Activated T-cell treated with anti-CD3 and anti-CD28 coated beads for 4 hours (primary cell): ENCODE measurements around the gene FYN.

ENCODE experiments used
- DNase-seq: peaks from one replicate; pipeline ENCODE4 v3.0.0-alpha.2; 2020

Gene FYN

DNA sequence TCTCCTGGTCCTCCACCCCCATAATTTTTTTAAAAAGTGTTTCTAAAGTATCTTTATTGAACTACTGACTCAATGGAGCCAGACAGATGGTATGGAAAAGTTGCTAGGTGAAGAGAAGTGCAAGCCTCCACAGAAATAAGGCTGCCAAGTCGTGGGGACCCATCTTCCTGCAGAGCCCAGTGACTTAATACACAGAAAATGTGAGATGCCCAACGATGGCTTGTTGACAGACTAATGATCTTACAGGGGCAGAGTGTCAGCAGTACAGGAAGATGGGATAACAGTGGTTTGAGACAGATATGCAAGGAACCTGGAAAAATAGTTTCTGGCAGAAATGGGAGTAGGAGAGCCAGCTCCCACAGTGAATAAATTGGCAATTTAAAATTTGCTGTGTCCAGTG is 43.3 kb downstream of the FYN start:
- DNase-seq, result no peak

- no peak for DNase-seq
These were observed 43.7 kb downstream of the FYN start for GRCh38 chr6:111829581-111829980.

DNA sequence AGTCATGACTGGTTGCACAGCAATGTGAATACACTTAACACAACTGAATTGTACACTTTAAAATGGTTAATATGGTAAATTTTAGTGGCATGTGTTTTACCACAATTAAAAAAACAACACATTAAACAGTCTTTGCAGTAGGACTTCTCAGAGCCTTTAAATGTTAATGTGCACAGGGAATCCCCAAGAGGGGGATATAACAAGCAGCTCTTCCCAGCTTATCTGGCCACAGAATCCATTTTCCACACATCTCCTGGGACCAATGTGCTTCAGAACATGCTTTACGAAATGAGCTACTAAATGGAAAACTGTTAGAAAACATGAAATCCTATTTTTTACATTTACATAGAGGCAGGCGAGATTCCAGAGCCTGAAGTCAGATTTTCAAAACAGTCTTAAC is 44.4 kb downstream of the FYN start:
- no peak for DNase-seq

GRCh38 chr6:111825439-111826086 is 47.7 kb downstream of the FYN start:
- no peak for DNase-seq

DNA sequence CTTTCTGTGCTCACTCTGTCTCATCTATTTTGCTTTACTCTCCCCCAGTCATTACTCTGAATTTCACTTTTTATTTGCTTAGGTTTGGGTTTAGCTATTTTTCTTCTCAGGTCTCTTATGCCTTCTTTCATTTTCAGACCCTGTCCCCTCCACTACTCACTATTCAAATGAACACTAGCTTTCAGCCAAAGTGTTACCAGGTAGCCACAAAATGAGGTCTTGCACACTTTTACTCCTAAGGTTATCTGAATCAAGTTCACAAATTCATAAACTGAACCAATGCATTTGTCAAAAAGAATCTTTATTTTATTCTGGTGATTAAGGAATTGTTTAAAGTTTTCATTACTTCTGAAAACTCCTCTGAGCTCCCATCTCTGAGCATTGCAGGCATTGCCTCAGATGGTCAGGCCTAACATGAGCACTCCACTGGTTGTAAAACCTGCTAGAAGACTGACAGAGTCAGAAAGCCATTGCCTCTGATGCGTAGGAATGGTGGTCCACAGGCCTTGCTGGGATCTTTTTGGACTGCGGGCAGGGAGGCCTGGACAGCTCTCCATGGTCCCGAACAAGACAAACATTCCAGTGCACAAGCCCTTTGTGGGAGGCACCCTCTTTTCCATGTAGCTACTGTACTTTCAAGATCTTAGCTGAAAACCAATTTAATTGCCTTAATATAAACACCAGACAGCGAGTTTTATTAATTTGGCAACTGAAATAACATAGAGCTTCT is 48.5 kb downstream of the FYN start:
- DNase-seq, result no peak

GRCh38 chr6:111823831-111824607 is 49.2 kb downstream of the FYN start:
- no peak for DNase-seq

GRCh38 chr6:111823012-111823411 is 50.2 kb downstream of the FYN start:
- DNase-seq, result no peak

DNA sequence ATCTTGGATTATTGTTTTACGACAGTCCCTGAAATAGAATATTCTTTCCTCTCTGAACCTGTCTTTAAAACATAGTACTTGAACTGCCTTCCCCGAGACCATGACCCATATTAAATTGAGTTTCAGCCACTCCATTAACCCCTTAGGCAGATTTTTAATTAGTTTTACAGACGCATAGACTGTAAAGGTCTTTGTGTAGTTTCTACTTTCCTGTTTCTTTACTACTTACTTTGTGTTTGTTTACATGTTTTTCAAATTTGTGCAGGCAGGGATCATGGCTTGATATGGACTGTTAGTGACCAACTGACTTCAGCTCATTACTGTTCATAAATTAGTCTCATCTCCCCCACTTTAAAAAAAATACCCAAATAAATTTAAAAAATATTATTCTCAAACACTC is 53.8 kb downstream of the FYN start:
- DNase-seq, result no peak

GRCh38 chr6:111818539-111819226 is 54.6 kb downstream of the FYN start:
- DNase-seq, result no peak

DNA sequence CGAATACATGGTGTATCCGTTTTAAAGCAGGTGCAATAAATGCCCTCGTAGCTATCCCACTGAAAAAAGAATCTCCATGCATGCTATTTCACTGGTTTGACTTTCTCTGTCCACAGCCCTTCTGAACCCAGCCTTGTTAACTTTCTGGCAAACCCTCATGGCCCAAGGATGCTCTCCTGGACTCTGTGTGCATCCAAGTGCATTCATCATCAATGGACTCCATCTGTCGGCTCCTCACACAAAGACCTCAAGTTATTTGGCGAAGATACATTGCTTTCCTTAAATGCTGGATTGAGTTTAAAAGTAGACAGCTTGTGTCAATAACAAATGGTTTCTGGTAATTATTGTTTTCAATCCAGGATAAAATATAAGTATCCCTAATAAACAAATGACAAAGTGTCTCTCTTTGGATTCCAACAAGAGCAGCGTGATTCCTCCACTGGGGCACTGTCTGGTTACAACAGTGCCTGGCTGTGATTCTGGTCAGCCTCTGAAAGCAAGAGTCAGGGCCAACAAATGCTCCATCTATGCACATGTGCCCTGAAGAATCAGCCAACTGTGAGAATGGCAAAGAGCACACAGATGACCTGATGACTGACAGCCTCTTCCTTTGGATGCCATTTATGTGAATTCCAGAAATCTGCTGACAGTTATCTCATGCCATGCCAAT is 55.7 kb downstream of the FYN start:
- no peak for DNase-seq

DNA sequence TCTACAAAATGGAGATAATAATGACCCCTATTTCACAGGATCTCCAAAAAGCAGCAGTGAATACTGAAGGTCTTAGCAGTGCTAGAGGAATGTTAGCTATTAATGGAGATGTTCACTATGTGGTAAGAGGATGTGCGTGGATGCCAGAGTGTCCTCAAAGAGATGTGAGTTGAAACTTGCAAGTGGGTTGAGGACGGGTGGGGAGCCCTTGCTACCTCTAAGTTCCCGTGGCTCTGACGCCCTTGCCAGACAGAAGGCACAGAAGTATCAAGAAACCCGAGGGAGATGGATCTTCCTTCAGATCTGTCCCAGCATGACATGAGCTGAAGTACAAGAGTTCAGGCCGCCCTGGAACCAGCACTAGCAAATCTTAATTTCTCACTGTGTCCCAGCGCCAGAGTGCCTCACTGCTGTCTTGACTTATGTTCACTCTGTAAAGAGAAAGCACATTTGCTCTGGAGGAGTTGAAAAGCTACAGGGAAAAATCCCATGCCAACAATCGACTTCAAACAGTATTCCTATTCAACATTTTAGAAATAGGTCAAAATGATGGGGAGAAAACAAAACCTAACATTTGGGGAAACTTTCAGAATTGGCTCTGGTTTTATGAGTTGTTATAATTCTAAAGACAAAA is 59.5 kb downstream of the FYN start:
- no peak for DNase-seq

- no peak for DNase-seq
These were observed 60.0 kb downstream of the FYN start for GRCh38 chr6:111813237-111813636.

DNA sequence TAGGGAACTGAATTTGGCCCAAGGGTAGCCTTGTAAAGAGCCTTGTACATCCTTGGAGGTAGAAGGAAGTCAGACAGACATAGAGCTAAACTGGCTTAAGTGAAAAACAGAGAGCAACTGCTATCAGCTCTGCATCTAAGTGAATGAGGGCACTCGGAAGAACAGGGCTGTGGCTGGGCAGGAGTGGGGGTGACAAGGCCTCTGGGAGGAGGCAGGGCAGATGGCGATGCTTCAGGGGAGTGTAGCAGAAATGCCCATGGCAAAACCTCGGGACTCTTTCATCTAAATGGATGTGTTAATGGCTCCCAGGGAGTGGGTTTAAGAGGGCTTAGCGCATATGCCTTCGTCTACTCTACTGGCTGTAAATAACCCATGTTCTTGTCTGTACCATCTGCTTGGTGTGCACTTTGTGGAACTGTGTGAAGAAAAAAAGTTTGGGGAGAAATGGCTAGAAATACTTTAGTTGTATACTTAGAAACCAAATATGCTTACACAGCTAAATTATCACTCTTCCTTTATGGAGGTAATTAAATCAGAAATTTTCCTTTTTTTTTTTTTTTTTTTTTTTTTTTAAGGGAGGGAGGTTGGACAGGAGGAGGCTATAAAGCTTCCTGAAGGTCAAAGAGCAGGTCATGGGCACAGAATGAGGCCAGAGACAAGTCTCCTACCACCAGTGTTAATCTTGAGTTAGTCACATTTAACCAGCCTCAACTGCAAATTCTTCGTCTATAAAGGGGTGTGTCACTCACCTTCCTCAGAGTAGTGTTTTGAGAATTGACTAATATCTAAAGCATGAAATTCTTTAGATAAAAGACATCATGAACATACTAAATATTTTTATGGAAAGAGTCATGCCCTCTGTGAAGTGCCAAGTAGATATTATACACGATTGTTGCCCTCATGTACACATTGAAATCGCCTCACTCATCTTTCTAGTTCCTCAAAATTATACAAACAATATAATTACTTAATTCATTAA is 60.9 kb downstream of the FYN start:
- no peak for DNase-seq

- no peak for DNase-seq
These were observed 62.7 kb downstream of the FYN start for GRCh38 chr6:111810294-111811131.

- DNase-seq, result no peak
These were observed 63.5 kb downstream of the FYN start for GRCh38 chr6:111809766-111810165.

DNA sequence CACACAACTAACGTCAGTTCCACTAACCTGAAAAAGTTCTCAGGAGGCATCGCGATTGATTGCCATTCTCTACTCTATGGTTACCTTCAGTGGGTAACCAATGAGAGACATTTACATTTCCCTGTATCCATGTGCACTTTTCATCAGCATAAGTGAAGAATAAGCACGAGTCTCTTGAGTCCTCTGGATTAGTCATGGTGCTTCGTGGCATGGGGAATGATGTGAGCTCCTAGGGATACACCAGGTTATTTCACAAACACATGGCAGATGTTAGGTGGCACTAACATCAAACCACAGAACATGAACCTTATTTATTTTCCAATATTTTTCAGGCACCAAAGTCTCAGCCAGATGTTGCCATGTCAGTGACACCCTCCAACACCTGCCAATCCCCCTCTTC is 64.0 kb downstream of the FYN start:
- DNase-seq, result no peak

GRCh38 chr6:111808493-111808892 is 64.8 kb downstream of the FYN start:
- DNase-seq, result no peak

DNA sequence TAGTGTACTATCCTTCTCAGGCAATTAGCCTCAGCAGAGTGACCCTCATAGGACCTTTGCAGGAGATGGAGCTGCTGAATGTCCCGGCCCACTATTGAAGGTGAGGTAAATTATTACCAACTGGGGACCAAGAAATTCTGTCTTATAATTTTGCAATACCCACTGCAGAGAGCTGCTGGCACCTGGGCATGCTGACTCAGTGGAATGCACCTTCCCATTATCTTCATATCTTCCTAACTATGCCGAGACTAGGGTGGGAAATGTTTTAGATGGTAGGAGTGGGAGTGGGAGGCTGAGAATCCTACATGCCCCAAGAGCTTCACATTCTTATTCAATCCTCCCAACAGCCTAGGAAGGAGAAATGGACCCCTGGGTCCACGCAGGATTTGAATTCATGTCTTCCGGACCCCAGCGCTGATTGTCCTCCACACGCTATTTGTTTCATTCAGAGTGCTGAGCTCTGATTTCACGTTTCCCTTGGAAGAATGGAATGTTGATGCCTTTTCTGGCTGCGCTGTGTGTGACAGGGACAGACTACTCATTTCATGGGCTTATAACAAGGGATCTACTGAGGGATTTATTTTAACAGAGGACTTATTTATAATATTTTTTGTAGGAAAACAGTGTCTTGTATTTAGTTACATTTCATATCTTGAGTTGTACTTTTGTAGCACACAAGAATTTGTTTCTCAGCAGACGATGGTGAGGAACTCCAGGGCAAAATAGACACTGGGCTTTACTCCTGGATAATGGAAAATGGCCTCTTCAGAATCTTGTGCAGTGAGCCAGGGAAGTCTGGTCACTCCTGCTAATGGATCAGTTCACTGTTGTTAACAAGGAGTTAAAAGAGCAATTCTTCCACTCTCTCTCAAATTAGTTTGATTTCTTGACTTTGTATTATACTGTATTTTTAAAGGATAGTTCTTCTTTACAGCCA is 66.4 kb downstream of the FYN start:
- no peak for DNase-seq

DNA sequence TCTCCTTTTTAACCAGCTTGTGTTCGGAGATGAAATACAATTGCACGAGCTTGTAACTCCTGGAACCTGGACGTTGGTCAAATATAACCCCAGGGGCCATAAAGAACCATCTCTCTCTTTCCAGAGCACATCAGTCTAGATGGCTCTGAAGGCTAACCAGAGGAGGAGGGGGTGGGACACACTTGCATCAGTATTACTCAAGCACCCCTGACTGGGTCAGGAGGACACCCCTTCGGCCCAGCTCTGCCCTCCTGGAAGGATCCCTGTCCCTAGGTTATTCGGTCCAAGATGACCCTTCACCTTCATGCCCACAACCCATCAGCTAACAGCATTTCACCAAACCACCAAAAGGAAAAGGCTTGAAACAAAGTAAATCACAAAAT is 67.1 kb downstream of the FYN start:
- DNase-seq, result no peak
